Measurements from ENCODE around the gene PPM1M. TPM values are rescaled to one million over a fixed set of nuclear protein-coding genes. Genes with fewer than 3 reads are reported as not detected.

Gene PPM1M
- total RNA-seq = 16.3 and 20.8 TPM in 2 replicates

DNA sequence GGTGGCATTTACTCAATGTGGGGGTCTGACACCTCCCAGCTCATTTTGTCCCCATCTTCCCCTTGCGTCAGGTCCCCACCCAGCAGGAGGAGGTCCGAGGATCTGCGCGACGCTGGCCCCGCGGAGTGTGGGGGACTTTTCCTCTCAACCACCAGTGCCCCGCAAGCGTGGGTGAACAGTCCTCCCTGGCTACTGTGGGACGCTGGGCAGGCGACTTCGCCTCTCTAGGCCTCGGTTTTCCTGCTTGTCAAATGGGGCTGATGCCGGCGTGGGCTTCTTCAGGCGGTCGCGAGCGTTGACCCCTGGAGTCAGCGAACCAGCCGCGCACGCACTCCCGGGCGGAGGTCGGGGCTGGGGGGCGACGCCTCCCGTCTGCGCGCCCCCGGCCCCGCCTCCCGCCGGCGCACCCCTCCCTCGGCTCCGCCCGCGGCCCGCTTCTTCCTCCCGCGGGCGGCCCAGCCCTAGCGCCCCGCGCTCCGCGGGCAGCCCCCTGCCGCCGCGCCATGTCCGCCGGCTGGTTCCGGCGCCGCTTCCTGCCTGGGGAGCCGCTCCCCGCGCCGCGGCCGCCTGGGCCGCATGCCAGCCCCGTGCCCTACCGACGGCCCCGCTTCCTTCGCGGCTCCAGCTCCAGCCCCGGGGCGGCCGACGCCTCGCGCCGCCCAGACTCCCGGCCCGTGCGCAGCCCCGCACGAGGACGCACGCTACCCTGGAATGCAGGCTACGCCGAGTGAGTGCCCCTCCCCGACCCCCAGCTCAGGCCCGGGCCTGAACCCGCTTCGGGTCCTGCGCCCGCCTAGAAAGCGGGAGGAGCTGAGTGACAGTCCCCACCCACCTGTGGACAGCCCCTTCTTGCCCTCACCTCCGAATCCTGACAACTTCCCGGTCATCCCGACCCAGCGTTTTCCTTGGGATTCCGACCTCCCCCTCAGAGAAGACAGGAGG lies at the start of gene PPM1M:
PPM1M (plus strand) TSS at position 438 of the 942 bp plus-strand sequence; CDS start at position 504, 66 bp downstream.

DNA sequence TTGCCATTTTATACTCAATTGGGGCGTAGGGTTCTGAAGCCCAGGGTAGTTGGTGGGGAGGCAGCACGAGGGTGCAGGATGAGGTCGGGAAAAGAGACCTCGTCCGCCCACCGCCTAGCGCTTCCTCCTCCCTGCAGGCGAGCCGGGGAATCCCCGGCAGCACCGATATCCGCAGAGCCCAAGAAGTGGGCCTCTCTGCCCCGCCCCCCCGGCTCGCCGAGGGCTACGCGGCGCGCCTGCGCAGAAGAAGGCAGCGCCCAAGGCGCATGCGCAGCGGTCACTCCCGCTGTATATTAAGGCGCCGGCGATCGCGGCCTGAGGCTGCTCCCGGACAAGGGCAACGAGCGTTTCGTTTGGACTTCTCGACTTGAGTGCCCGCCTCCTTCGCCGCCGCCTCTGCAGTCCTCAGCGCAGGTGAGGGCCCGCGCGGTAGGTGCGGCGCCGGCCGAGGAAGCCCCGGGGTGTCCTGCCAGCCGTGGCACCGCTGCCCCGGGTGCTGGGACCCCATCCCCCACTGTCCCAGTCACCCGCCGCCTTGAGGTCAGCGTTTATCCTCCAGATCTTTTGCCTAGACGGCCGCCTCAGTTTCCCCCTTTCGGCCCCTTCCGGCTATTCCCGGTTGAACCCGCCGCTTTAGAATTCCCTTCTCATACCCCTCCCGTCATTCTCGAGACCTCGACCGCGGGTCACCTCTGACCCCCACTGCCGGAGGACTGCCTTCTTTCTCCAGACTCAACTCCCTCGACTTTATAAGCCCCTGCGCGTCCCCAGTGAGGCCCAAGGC lies 47.5 kb upstream of the PPM1M start, which contains the start of gene ALAS1:
ALAS1 (plus strand) TSS at position 319 of the 784 bp plus-strand sequence. CDS start 1,082 bp downstream, outside the sequence.

GRCh38 chr3:52225452-52226228 lies 19.9 kb upstream of the PPM1M start, which contains the start of gene TLR9:
TLR9 (minus strand) TSS chr3:52225645; CDS start chr3:52225529, 116 bp downstream.

GRCh38 chr3:52238761-52239701 lies 6.5 kb upstream of the PPM1M start, which contains the start of gene TWF2:
TWF2 (minus strand) TSS chr3:52239158; CDS start chr3:52239016, 142 bp downstream.

GRCh38 chr3:52278510-52279069 lies 33.0 kb downstream of the PPM1M start, which contains the start of gene WDR82:
WDR82 (minus strand) TSS chr3:52278649; CDS start chr3:52278361, 288 bp downstream.

Other genes starting within 250 kb of the PPM1M start
- 2,153 and 2,428 TPM in 2 replicates for gene RPL29, start 249.9 kb upstream of the PPM1M start, total RNA-seq
- gene DUSP7, start 189.2 kb upstream of the PPM1M start, total RNA-seq = 8.9 and 12.9 TPM in 2 replicates
- 1.2 and 2.1 TPM in 2 replicates for gene POC1A, start 91.3 kb upstream of the PPM1M start, total RNA-seq
- gene ALAS1, start 47.6 kb upstream of the PPM1M start, total RNA-seq = 16.3 and 18.0 TPM in 2 replicates
- not detected in 2 replicates for gene TLR9, start 20.1 kb upstream of the PPM1M start, total RNA-seq
- gene TWF2, start 6.6 kb upstream of the PPM1M start, total RNA-seq = 81.2 and 92.4 TPM in 2 replicates
- gene WDR82, start 32.9 kb downstream of the PPM1M start, total RNA-seq = 48.1 and 50.2 TPM in 2 replicates
- 2.7 and 3.1 TPM in 2 replicates for gene GLYCTK, start 42.1 kb downstream of the PPM1M start, total RNA-seq
- 1.9 and 8.8 TPM in 2 replicates for gene DNAH1, start 70.6 kb downstream of the PPM1M start, total RNA-seq
- gene BAP1, start 164.2 kb downstream of the PPM1M start, total RNA-seq = 50.4 and 57.7 TPM in 2 replicates
- gene PHF7, start 164.9 kb downstream of the PPM1M start, total RNA-seq = 3.6 and 6.6 TPM in 2 replicates
- gene SEMA3G, start 199.3 kb downstream of the PPM1M start, total RNA-seq = 0.06 and 0.10 TPM in 2 replicates
- gene TNNC1, start 208.3 kb downstream of the PPM1M start, total RNA-seq = 0.31 TPM in 1 of 2 replicates, not detected in the other
- 38.9 and 44.1 TPM in 2 replicates for gene NISCH, start 209.8 kb downstream of the PPM1M start, total RNA-seq
- 3.0 and 4.4 TPM in 2 replicates for gene STAB1, start 249.6 kb downstream of the PPM1M start, total RNA-seq